ENCODE results near the gene WIPF2.

Gene WIPF2

DNA sequence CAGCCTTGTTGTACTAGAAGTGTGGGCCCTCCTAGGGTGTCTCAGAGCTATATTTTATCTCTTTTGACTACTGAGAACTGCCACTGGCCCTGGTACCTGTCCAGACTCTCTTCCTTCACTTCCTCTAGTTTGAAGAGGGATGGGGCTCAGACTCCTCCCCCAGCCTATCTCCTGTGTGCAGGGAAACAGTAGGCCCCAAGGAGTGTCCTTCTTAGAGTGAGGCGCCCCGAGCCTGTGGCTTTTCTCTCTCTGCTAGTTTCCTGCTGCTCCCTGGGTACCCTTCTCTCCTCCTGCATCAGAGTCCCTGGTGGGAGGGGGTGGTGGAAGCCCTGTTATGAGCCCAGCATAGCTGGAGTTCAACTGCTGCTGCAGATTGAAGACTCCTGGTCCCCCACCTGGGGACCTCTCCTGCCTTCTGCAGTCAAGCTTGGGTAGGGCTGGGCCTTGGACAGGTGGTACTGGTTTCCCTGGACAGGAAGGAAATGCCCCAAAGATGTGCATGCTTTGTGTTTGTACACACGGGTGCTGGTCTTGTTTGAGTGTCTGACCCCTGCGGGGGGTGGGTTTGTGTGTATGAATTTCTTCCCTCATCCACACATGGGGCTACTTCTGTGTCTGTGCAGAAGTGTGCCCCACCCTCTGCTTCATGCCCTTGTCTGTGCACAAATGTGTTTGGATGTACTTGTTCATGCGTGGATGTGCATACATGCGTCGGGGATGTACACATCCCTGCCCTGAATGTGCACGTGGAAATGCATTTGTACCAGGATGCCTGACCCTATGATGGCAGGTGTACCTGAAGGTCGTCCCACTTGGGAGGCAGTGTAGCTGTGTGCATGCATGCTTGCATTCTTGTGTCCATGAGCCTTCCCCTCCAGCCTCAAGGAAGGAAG lies 96.8 kb downstream of the WIPF2 start:
- DNase-seq: no peak

- DNase-seq: peak; percentile 82
Observed at GRCh38 chr17:40316571-40317344, 97.7 kb downstream of the WIPF2 start.

DNA sequence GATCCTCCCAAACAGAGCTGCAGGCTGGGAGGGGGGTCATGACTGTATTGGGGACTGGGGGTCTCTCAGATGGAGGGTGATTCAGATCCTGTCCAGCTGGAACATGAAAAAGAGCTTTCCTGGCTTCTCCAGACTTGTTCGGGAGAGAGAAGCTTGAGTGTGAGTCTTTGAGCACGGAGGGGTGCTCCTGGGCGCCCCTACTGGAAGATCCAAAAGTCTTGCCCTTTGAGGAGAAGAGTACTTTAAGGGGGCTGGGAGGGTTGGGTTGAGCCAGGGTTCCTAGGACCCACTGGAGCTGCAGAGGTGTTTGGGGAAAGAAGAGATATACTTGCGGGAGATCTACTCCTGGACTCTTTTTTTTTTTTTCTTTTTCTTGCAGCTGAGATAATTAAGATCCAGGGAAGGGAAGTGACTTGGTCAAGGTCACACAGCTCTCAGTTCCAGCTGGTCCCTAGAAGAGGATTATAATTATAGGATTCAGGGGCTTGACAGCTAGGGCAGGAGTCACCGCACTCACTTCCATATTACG lies 98.3 kb downstream of the WIPF2 start:
- peak; percentile 77 for DNase-seq

GRCh38 chr17:40317880-40318829 lies 99.1 kb downstream of the WIPF2 start:
- DNase-seq: peak; percentile 96

DNA sequence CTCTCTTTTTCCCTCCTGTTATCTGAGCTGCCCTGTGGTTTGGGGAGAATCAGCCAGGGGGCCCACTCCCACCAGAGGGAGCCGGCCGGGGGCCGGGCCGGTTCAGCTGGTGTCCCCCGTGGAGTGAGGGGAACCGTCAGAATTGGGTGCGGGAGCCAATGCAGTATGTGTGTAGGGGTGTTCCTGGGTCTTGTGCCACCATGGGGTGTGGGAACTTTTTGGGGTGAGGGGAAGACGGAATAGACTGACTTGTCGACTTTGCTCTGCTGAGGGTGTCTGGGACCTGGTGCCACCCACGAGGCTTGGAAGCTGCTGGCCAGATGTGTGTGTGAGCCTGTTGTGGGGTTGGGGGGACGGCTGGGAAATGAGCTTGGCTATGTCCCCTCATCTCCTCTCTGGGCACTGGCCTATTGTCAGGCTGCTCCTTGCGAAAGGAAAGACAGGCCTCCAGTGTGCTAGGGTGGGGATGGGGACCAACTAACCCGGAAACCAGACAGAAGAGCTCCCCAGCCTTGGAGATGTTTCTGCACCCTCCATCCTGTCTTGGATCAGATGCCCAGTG lies 99.8 kb downstream of the WIPF2 start:
- DNase-seq: no peak

- DNase-seq: no peak
Observed at GRCh38 chr17:40319651-40320540, 100.8 kb downstream of the WIPF2 start.

DNA sequence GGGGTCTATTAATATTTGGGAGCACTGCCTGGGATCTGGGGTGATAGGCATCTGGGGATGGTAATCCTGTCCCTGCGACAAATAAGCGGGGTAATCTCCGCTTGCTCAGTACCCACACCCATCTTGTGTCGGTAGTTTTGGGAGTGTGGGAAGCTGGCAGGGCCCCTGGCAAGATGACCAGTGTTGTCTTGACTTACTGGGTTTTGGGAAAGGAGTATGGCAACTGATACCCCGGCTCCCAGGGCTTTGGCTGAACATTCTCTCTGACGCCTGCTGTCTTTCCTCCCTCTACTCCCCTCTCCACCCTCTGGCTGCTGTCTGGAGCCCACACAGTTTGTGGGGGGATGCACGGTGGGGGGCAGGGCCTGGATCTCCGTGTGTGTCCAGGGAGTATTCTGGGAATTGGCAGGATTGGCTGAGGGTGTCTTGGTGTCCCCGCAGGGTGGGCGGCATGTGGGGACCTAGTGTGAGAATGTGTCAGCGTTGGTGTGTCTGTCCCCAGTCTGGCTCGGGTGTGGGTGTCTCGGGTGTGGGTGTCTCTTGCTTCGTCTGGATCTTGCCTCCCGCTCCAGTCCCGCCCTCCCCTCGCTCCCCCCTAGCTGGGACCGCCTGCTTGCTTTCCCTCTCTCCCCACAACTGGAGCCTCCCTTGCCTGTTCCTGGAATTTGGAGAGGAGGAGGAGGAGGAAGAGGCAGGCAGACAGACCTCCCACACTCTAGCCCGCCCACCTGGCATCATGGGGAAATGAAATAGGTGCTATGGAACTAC lies 101.8 kb downstream of the WIPF2 start:
- DNase-seq: peak; percentile 78

DNA sequence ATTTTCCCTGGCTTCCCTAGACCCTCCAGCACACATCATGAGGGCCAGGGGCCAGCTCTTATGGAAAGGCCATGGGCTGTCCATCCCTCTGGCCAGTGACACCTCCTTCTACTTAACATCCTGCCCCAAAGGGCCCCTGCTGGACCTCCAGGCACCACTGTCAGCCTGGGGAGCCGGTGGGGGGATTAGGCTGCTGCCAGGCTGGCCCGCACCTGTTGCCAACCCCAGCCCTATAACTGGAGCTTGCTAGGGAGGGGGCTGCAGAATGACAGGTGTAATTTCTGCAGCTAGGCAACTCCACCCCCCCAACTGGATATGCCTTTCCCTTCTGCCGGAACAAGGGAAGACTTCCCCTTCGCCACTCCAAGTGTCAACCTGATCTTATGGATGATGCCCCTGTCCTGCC lies 102.4 kb downstream of the WIPF2 start:
- DNase-seq: no peak

DNA sequence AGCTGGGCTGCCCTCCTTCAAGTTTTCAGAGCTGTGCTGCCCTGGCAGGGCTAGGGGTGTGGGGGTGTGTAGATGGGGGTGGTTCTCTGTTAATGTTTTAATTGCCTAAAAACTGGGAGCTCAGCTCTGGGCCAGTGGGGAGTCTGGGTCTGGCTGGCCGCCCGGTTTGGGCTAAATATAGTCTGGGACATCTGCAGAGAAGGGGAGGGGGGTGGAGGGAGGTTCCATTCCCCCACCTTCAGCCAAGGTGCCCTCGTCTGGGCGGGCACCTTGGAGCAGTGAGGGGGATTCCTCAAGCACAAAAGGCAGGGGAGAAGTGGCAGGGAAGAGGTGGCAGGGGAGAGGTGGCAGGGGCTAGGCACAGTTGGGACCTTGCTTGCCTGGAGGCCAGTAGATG lies 102.9 kb downstream of the WIPF2 start:
- no peak for DNase-seq

DNA sequence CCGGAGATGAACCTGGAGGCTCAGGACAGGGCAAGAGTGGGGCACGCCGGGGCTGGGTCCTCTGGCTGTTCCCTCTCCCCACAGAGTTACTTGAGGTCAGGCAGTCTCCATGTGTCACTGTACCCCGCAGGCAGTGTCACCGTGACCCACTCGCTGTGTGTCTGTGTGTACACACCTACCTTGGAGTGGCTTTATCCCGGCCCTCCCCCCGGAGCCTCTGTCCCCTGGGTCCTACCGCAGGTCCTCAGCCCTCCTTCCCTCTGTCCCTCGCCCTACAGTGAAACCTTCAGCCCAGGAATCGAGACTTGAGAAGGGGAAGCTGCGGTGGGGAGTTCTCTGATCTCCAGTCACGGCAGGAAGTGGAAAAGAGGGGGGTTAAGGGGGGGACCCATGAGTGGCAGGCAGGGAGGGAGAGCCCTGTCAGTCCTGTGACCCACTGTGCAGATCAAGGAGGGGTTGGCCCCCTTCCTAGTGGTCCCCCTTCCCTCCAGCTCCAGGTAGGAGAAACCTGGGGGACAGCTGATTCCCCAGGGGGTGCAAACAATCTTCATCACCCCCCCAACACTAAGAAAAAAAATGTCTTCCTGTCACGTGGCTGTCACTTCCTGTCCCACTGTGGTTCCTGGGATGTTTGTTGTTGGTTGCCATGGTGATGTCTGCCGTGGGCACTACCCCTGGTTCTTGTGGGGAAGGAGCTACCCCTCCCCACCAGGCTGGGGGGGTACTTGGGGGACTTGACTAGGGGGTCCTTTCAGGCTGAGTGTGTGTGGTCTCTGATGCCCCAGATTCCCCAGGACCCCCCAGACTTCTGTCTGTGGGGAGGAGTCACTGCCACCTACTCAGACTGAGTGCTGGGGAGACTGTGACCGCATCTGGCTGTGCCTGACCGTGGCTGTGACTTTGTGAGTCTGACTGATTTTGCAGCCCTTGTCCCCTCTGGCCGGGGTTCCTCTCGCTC lies 103.5 kb downstream of the WIPF2 start:
- DNase-seq: peak; percentile 79

DNA sequence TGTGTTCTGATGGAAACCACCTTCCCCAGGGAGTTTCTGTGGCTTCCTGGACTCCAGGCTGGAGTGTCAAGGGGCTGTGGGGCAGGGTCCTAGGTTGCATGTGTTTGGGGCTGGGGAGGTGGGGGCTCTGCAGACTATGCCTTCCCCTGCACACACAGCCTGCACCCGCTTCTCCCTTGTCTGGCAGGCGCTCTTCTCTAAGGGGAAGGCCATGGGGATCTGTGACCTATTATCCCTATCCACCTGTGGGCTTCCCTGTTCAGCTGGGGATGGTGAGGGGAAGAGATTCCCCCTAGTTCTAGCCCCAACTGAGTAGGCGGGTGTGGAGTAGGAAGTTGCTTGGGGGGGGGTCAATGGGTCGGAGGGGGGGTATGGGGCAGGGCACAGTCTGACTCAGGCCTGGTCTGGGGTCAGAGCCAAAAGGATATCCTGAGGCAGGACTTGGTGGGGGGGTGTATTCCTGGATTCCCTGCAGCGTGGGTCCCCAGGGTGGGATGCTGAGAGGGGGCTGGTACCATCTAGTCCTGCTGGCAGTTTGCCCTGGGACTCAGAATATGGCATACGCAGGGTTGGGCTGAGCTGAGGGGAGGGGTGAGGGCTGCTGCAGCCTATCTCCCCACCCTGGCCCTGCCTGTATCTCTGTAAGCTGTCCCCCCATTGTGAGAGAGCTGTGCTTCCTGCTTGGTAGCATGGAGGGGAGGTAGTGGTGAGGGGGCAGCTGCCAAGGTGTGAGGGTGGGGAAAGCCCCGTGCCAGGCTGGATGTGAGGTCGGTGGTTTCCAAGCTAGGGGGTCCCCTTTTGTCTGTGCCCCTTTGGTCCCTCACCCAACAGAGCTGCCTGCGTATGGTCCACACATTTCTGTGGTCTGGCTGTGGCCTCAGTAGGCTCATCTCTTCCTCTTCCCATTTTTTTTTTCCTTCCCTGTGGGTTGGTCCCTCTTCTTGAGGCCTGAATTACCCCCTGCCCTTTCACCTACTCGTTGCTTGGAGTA lies 104.6 kb downstream of the WIPF2 start:
- DNase-seq: peak; percentile 77

DNA sequence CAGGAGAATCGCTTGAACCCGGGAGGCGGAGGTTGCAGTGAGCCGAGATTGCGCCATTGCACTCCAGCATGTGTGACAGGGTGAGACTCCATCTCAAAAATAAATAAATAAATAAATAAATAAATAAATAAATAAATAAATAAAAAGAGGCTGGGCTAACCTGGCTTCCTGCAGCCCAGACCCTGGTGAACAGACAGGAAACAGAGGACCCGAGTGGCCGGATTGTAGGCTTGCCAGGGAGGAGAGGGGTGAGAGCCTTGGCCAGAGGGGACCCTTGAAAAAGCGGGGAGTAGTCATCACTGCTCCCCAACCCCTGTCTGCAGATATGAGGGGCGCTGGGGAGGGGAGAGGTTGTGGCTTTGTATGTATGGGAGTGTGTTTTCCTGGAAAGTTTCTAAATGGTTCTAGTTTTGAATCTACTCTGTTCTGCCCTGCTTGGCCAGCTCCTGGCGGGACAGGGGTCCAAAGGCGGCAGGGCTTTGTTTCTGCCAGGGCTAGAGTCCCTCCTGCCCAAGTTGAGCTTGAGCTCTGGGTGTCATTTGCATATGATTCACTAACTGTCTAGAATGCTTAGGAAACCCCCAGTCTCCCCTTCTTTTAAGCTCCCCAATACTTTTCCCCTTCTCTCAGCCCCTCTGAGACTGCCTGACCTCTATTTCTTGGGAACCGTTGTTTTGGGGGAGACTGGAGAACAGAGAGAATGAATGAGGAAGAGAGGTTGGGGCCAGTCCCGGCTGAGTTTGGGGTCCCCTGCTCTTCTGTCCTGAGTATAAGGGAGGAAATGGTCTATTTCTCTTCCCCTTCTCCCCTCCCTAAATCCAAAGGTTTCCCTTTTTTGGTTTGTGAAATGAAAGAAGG lies 106.3 kb downstream of the WIPF2 start:
- DNase-seq: no peak

GRCh38 chr17:40326014-40326831 lies 107.1 kb downstream of the WIPF2 start:
- no peak for DNase-seq

DNA sequence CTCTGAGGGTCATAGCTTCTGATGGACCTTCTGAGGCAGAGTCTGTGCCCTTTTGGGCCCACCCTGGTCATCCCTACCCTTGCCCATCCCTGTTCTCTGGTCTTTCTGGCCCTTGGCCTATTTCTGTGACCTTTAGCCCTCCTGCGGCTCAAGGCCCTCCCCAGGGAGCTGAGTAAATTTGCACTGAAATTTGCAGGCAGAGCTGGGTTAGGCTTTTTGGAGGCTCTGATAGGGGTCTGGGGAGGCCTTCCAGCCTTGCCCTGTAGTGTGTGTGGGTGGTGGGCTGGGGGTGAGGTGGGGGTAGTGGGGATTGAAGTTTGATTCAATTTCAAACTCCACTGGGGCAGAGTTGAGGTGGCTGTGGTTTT lies 107.7 kb downstream of the WIPF2 start:
- no peak for DNase-seq

- no peak for DNase-seq
Observed at GRCh38 chr17:40327244-40327729, 108.2 kb downstream of the WIPF2 start.
